ENCODE measurements around the gene CALHM4.

GRCh38 chr6:116547358-116547757 lies 6.2 kb upstream of the CALHM4 start:
- TF ChIP-seq ZSCAN5A (CRISPR knock-in tag; IDR thresholded peaks at IDR 0.05; ENCODE audit: borderline replicate concordance) (no peak), ZNF274 (CRISPR knock-in tag; IDR thresholded peaks at IDR 0.05) (no peak), ZZZ3 (CRISPR knock-in tag; IDR thresholded peaks at IDR 0.05; ENCODE audit: borderline replicate concordance) (no peak), CTCF (CRISPR knock-in tag; IDR thresholded peaks at IDR 0.05) (no peak), NFRKB (IDR thresholded peaks at IDR 0.05) (no peak)
- TF ChIP-seq, protein P1, sequence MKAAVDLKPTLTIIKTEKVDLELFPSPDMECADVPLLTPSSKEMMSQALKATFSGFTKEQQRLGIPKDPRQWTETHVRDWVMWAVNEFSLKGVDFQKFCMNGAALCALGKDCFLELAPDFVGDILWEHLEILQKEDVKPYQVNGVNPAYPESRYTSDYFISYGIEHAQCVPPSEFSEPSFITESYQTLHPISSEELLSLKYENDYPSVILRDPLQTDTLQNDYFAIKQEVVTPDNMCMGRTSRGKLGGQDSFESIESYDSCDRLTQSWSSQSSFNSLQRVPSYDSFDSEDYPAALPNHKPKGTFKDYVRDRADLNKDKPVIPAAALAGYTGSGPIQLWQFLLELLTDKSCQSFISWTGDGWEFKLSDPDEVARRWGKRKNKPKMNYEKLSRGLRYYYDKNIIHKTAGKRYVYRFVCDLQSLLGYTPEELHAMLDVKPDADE (CRISPR knock-in tag; IDR thresholded peaks at IDR 0.05): no peak
- TF ChIP-seq, protein P2, sequence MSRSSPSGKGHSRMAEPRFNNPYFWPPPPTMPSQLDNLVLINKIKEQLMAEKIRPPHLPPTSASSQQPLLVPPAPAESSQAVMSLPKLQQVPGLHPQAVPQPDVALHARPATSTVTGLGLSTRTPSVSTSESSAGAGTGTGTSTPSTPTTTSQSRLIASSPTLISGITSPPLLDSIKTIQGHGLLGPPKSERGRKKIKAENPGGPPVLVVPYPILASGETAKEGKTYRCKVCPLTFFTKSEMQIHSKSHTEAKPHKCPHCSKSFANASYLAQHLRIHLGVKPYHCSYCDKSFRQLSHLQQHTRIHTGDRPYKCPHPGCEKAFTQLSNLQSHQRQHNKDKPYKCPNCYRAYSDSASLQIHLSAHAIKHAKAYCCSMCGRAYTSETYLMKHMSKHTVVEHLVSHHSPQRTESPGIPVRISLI (CRISPR knock-in tag; IDR thresholded peaks at IDR 0.05; ENCODE audit: borderline replicate concordance): no peak
